AG04450 (cell line): ENCODE data around the gene ATP8A2. TPM values are rescaled to one million over a fixed set of nuclear protein-coding genes. Genes with fewer than 3 reads are reported as not detected.

ENCODE experiments used
- CTCF ChIA-PET: fragments of 300-600, 350-600 bp; formaldehyde crosslinking; extraction: SDS; loops from one replicate; lab custom pipeline; 2022; ENCODE audit warnings: antibody characterized with exemption, inconsistent platforms; lab: Charles Lee
- POLR2A ChIA-PET: fragments of 350-600 bp; formaldehyde crosslinking; extraction: SDS; loops from one replicate; lab custom pipeline; 2021; ENCODE audit warnings: antibody characterized with exemption, inconsistent platforms; lab: Yijun Ruan, JAX
- DNase-seq: peaks from one replicate; pipeline ENCODE4 v3.0.0-alpha.2; 2011; ENCODE audit warnings: low read depth, low spot score
- H3K27ac ChIP-seq: one replicate; pipeline ENCODE4 v1.5.1; 2012; ENCODE audit warnings: low read depth, low read length, control low read depth
- H3K27me3 ChIP-seq: one replicate; pipeline ENCODE4 v1.6.0; 2012; ENCODE audit warnings: low read length; ENCODE audit not compliant: control insufficient read depth, insufficient read depth
- H3K4me3 ChIP-seq: 2 replicates; pipeline ENCODE4 v1.5.1; 2011; ENCODE audit warnings: mild to moderate bottlenecking, low read depth, low read length, control low read depth
- H3K9me3 ChIP-seq: 2 replicates; pipeline ENCODE4 v1.5.1; 2012; ENCODE audit warnings: low read length; ENCODE audit not compliant: control insufficient read depth, insufficient read depth
- polyA plus RNA-seq: library from polyadenylated mRNA; depleted of rRNA; stranded (reverse); fragments of >200 nt; gene quantifications from 2 replicates; pipeline ENCODE4 v1.2.3, GENCODE V29; 2011
- TF ChIP-seq, protein P1 (sequence below): IDR thresholded peaks from 2 replicates; pipeline ENCODE4 v1.5.1; 2011; ENCODE audit warnings: low read depth, low read length, control low read depth, inconsistent platforms

The ATP8A2 gene
- polyA plus RNA-seq, 1 experiment = 0.19 TPM

DNA sequence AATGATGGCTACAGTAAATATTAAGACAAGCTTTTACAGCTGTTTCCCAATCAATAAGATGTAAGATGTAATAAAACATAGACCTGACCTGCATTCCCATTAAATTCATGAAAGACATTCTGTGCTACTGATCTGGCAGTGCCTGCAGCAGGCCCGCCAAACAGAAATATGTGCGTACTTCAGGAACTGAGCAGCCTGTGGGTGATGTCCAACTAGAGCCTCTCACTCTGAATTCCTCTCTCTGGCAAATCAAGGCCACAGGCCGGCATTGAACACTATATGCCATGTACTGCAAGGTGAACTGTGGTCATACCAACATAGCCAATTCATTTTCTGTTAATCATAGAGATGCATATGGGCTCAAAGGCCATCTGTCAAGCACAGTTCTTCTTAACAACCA, 662.2 kb downstream of the ATP8A2 start:
- TF ChIP-seq, protein P1, sequence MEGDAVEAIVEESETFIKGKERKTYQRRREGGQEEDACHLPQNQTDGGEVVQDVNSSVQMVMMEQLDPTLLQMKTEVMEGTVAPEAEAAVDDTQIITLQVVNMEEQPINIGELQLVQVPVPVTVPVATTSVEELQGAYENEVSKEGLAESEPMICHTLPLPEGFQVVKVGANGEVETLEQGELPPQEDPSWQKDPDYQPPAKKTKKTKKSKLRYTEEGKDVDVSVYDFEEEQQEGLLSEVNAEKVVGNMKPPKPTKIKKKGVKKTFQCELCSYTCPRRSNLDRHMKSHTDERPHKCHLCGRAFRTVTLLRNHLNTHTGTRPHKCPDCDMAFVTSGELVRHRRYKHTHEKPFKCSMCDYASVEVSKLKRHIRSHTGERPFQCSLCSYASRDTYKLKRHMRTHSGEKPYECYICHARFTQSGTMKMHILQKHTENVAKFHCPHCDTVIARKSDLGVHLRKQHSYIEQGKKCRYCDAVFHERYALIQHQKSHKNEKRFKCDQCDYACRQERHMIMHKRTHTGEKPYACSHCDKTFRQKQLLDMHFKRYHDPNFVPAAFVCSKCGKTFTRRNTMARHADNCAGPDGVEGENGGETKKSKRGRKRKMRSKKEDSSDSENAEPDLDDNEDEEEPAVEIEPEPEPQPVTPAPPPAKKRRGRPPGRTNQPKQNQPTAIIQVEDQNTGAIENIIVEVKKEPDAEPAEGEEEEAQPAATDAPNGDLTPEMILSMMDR = no peak
- POLR2A ChIA-PET = no interaction called here
- no peak overlapping the region for H3K27ac ChIP-seq
- no peaks in the 10 kb centered on the region for H3K27me3 ChIP-seq
- CTCF ChIA-PET = no interaction called here
- H3K9me3 ChIP-seq = no peaks in the 10 kb centered on the region
- DNase-seq = no peak
- no peak overlapping the region for H3K4me3 ChIP-seq

GRCh38 chr13:26036383-26036782, 664.6 kb downstream of the ATP8A2 start:
- Histone ChIP-seq H3K4me3 (no peak overlapping the region), H3K9me3 (no peaks in the 10 kb centered on the region), H3K27me3 (no peaks in the 10 kb centered on the region), H3K27ac (no peak overlapping the region)
- TF ChIP-seq, protein P1 = no peak
- ChIA-PET POLR2A (no interaction called here), CTCF (no interaction called here)
- DNase-seq = no peak

DNA sequence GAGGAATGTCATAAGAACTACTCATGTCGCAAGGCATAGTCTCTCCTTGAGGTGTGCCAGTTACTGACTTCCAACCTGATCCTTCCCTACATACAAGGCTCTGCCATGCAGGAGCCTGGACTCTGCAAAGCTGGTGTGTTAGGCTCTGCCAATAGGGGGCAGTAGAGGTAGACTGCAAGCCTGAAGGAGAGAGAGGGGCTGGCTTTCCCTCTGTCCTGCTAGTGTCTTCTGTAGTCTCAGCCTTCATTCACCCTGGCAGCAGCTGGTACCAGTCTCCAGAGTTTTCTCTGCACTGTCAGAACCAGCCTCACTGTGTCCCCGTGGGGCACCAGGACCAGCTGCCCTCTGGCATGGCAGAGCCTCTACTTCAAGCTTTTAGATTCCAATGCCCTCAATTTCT, 665.5 kb downstream of the ATP8A2 start:
- no peak overlapping the region for H3K27ac ChIP-seq
- no peak for DNase-seq

DNA sequence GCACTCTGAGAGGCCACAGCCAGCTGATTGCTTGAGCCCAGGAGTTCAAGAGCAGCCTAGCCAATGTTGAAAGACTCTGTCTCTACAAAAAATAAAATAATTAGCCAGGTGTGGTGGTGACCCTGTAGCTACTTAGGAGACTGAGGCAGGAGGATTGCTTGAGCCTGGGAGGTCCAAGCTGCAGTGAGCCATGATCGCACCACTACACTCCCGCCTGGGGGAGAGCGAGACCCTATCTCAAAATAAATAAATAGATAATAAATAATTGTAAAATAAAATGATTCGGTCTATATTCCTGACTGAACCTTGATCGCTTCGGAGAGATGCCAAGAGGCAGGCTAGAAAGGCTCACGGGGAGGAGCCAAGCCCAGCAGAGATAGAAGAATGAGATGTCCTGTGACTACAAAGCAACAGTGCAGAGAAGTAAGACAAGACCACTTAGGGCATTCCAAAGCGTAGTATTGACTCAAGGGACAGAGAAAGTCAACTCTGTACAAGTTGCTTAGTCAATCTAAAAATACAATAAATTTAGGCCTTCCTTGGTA, 667.2 kb downstream of the ATP8A2 start:
- Histone ChIP-seq H3K27ac (no peak overlapping the region), H3K27me3 (no peaks in the 10 kb centered on the region), H3K4me3 (no peak overlapping the region), H3K9me3 (no peaks in the 10 kb centered on the region)
- no peak for DNase-seq
- ChIA-PET POLR2A (no interaction called here), CTCF (no interaction called here)
- TF ChIP-seq, protein P1 = no peak

More for the DNA sequence above, 665.5 kb downstream of the ATP8A2 start:
- H3K27me3 ChIP-seq = no peaks in the 10 kb centered on the region
- TF ChIP-seq, protein P1 = peak; percentile 41
- CTCF ChIA-PET = no interaction called here
- POLR2A ChIA-PET = no interaction called here
- H3K9me3 ChIP-seq = no peaks in the 10 kb centered on the region
- no peak overlapping the region for H3K4me3 ChIP-seq

DNA sequence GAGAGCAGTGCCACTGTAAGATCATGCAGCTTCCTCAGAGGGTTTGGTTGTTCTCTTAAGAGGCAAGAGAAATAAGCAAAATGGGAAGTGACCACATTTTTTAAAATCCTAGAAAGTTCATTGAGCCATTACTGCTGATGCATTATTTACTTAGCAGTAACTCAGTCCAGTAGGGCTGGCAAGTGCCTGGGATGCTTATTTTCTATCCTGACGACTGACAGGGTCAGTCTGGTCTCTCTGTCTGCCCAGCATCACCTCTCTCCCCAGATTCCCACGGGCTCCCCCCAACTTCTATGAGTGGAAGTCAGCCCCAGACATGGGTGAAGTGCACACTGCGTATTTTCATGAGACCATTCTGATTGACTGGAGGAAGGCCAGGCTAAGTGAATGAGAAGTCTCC, 669.7 kb downstream of the ATP8A2 start:
- Histone ChIP-seq H3K27ac (no peak overlapping the region), H3K9me3 (no peaks in the 10 kb centered on the region), H3K27me3 (no peaks in the 10 kb centered on the region), H3K4me3 (no peak overlapping the region)
- ChIA-PET POLR2A (no interaction called here), CTCF (no interaction called here)
- TF ChIP-seq, protein P1 = no peak
- DNase-seq = no peak
